Sigmoid colon (tissue), 4 donors: Measurements from ENCODE around the gene ST6GALNAC2.
A peak's percentile ranks its signal among the peaks of the same experiment; 100 is the strongest.

Source experiments
- EP300 ChIP-seq, 4 donors: sonication (generic); formaldehyde crosslinking; IDR thresholded peaks; one replicate each; pipeline ENCODE4 v1.6.1; 2017; ENCODE audit warnings: antibody characterized with exemption in 4 of 4
- POLR2A ChIP-seq, 2 donors: fragments of 450-650 bp; IDR thresholded peaks; one replicate each; pipeline ENCODE4 v1.6.1; 2016; ENCODE audit warnings: antibody characterized with exemption in 2 of 2, mild to moderate bottlenecking in 2 of 2, moderate library complexity in 2 of 2
- POLR2AphosphoS5 ChIP-seq, 4 donors: sonication (generic); formaldehyde crosslinking; IDR thresholded peaks; one replicate each; pipeline ENCODE4 v1.6.1; 2017; ENCODE audit warnings: antibody characterized with exemption in 4 of 4
- TF ChIP-seq, protein P1 (sequence below), 4 experiments: fragments of 450-650 bp in 3 of 4; fragments of 200-600 bp in 1 of 4; IDR thresholded peaks; one replicate each; pipeline ENCODE4 v1.5.1; 2016 to 2019; ENCODE audit warnings: antibody characterized with exemption in 4 of 4, mild to moderate bottlenecking in 3 of 4, moderate library complexity in 2 of 4

GRCh38 chr17:76569607-76570279 is 15.9 kb downstream of the ST6GALNAC2 start:
- TF ChIP-seq, protein P1, sequence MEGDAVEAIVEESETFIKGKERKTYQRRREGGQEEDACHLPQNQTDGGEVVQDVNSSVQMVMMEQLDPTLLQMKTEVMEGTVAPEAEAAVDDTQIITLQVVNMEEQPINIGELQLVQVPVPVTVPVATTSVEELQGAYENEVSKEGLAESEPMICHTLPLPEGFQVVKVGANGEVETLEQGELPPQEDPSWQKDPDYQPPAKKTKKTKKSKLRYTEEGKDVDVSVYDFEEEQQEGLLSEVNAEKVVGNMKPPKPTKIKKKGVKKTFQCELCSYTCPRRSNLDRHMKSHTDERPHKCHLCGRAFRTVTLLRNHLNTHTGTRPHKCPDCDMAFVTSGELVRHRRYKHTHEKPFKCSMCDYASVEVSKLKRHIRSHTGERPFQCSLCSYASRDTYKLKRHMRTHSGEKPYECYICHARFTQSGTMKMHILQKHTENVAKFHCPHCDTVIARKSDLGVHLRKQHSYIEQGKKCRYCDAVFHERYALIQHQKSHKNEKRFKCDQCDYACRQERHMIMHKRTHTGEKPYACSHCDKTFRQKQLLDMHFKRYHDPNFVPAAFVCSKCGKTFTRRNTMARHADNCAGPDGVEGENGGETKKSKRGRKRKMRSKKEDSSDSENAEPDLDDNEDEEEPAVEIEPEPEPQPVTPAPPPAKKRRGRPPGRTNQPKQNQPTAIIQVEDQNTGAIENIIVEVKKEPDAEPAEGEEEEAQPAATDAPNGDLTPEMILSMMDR (IDR thresholded peaks at IDR 0.05), result no peak
- TF ChIP-seq POLR2AphosphoS5 (IDR thresholded peaks at IDR 0.05) (peak; percentile 24 to 44 (median 40)), POLR2A (IDR thresholded peaks at IDR 0.05) (no peak), EP300 (IDR thresholded peaks at IDR 0.05) (no peak)
